Transverse colon (tissue), 4 donors: ENCODE results near the gene KLHL22. TPM values are rescaled to one million over a fixed set of nuclear protein-coding genes. Genes with fewer than 3 reads are reported as not detected.

Source experiments
- DNase-seq: peaks from one replicate; pipeline ENCODE4 v3.0.0-alpha.2; 2019
- H3K27ac ChIP-seq, 4 donors: fragments of 200-600 bp; sonication (generic); 2 replicates each; pipeline ENCODE4 v1.5.1; 2016 to 2018; ENCODE audit warnings: inconsistent platforms in 4 of 4
- H3K27me3 ChIP-seq: fragments of 200-600 bp; sonication (generic); 2 replicates; pipeline ENCODE4 v1.5.1; 2017; ENCODE audit warnings: inconsistent platforms
- H3K36me3 ChIP-seq, 4 donors: fragments of 200-600 bp; sonication (generic); 2 replicates each; pipeline ENCODE4 v1.5.1; 2017 to 2019; ENCODE audit warnings: inconsistent platforms in 4 of 4
- H3K4me1 ChIP-seq, 4 donors: fragments of 200-600 bp; sonication (generic); 2 replicates each; pipeline ENCODE4 v1.5.1; 2017 to 2020; ENCODE audit warnings: inconsistent platforms in 4 of 4
- H3K4me3 ChIP-seq, 4 donors: fragments of 200-600 bp; sonication (generic); 1 replicate in 1 of 4; 2 replicates in 3 of 4; pipeline versions ENCODE4 v1.5.1 to v1.6.1; 2017 to 2019; ENCODE audit warnings: inconsistent platforms in 4 of 4
- H3K9me3 ChIP-seq, 2 donors: fragments of 200-600 bp; sonication (generic); 2 replicates each; pipeline ENCODE4 v1.5.1; 2017 to 2019; ENCODE audit warnings: inconsistent platforms in 2 of 2
- CTCF ChIP-seq, 5 experiments: fragments of 200-600 bp in 3 of 5; fragments of 450-650 bp in 2 of 5; sonication (generic) in 3 of 5; IDR thresholded peaks; 1 replicate in 2 of 5; 2 replicates in 3 of 5; pipeline ENCODE4 v1.5.1; 2016 to 2017; ENCODE audit warnings: antibody characterized with exemption in 5 of 5, inconsistent platforms in 3 of 5, mild to moderate bottlenecking in 2 of 5, moderate library complexity in 1 of 5
- EP300 ChIP-seq: sonication (generic); formaldehyde crosslinking; IDR thresholded peaks from one replicate; pipeline ENCODE4 v1.6.1; 2017; ENCODE audit warnings: antibody characterized with exemption, low read depth
- POLR2A ChIP-seq: fragments of 450-650 bp; IDR thresholded peaks from one replicate; pipeline ENCODE4 v1.6.1; 2016; ENCODE audit warnings: antibody characterized with exemption, mild to moderate bottlenecking, moderate library complexity
- POLR2AphosphoS5 ChIP-seq, 3 donors: sonication (generic); formaldehyde crosslinking; IDR thresholded peaks; one replicate each; pipeline ENCODE4 v1.6.1; 2016; ENCODE audit warnings: antibody characterized with exemption in 3 of 3
- WGBS, 2 donors: methylation state at CpG; one replicate each; pipeline ENCODE4 v1.1.5; 2018; ENCODE audit warnings: low coverage in 1 of 2; 5-methylcytosine and 5-hydroxymethylcytosine counted together
- in situ Hi-C, 4 donors: fragments of 200-750 bp; cut with MboI; loops; one replicate each; pipeline versions ENCODE4 v1.15.0 to v1.15.1; 2017; ENCODE audit warnings: low sequenced_read_pairs in 3 of 4, low pct_ligation_motif_present in 1 of 4, low pct_unique_long_range_greater_than_20kb in 1 of 4
- intact Hi-C: fragments of 100-400 bp; cut with DNase I; formaldehyde crosslinking; loops from one replicate; pipeline ENCODE4 v1.15.1; 2023; ENCODE audit warnings: low total_unique reads
- total RNA-seq, 4 donors: library from RNA; depleted of rRNA; stranded (reverse); fragments of >200 nt; gene quantifications; one replicate each; pipeline ENCODE4 v1.1.0, GENCODE V29; 2016

KLHL22 gene
- total RNA-seq, 4 donors from 2014 or later, result 12.7 to 75.9 (median 16.9) TPM

GRCh38 chr22:20423008-20423905 lies 72.3 kb downstream of the KLHL22 start:
- H3K36me3 ChIP-seq, result no peaks in the 10 kb centered on the region
- in situ Hi-C loops (loop anchor here in 1 of 4 donors (25.0 kb wide), 1 partner anchor 314 kb away; no protein-coding TSS in a partner anchor), intact Hi-C loops (no loop called here)

GRCh38 chr22:20422271-20423007 lies 73.2 kb downstream of the KLHL22 start:
- Histone ChIP-seq H3K27me3 (peaks cover 46% of the 10 kb centered on the region), H3K4me3 (no peak overlapping the region), H3K4me1 (peaks cover 4 to 31% (median 13%) of the 10 kb centered on the region in 4 donors), H3K9me3 (no peaks in the 10 kb centered on the region), H3K27ac (peak overlapping the region; percentile 5 to 50 (median 38)), H3K36me3 (no peaks in the 10 kb centered on the region)
- in situ Hi-C loops, result loop anchor here in 1 of 4 donors (25.0 kb wide), 1 partner anchor 315 kb away; no protein-coding TSS in a partner anchor
- no peak for DNase-seq
- intact Hi-C loops, result no loop called here
- WGBS, 2 donors, result 69% methylated on average over 21 of the region's 21 CpGs; no CpG with 5 or more reads in 1 of the 2 donors
- TF ChIP-seq POLR2AphosphoS5 (IDR thresholded peaks at IDR 0.05) (no peak), CTCF (IDR thresholded peaks at IDR 0.05) (no peak), POLR2A (no peak), EP300 (no peak)

More at GRCh38 chr22:20423008-20423905, 72.3 kb downstream of the KLHL22 start:
- Histone ChIP-seq H3K9me3 (no peaks in the 10 kb centered on the region), H3K4me1 (peaks cover 4 to 29% (median 12%) of the 10 kb centered on the region in 4 donors), H3K27ac (peak overlapping the region; percentile 5 to 50 (median 38)), H3K27me3 (peaks cover 54% of the 10 kb centered on the region), H3K4me3 (no peak overlapping the region)
- 62% methylated on average over 17 of the region's 20 CpGs; no CpG with 5 or more reads in 1 of the 2 donors for WGBS, 2 donors
- TF ChIP-seq EP300, result no peak
- no peak for TF ChIP-seq CTCF (IDR thresholded peaks at IDR 0.05)
- no peak for DNase-seq

GRCh38 chr22:20421507-20421874 lies 74.1 kb downstream of the KLHL22 start:
- 80% methylated on average over 7 of the region's 7 CpGs; no CpG with 5 or more reads in 1 of the 2 donors for WGBS, 2 donors
- TF ChIP-seq POLR2AphosphoS5 (IDR thresholded peaks at IDR 0.05) (no peak), EP300 (no peak)
- Histone ChIP-seq H3K9me3 (no peaks in the 10 kb centered on the region), H3K4me3 (no peak overlapping the region), H3K27me3 (peaks cover 36% of the 10 kb centered on the region), H3K36me3 (no peaks in the 10 kb centered on the region), H3K4me1 (peaks cover 4 to 31% (median 13%) of the 10 kb centered on the region in 4 donors), H3K27ac (no peak overlapping the region)
- in situ Hi-C loops, result loop anchor here in 1 of 4 donors (25.0 kb wide), 1 partner anchor 316 kb away; no protein-coding TSS in a partner anchor
- DNase-seq, result no peak
- intact Hi-C loops, result no loop called here

GRCh38 chr22:20420157-20420842 lies 75.3 kb downstream of the KLHL22 start:
- in situ Hi-C loops (loop anchor here in 1 of 4 donors (25.0 kb wide), 1 partner anchor 317 kb away; no protein-coding TSS in a partner anchor), intact Hi-C loops (no loop called here)
- Histone ChIP-seq H3K4me1 (peaks cover 4 to 26% (median 11%) of the 10 kb centered on the region in 4 donors), H3K9me3 (no peaks in the 10 kb centered on the region), H3K27me3 (peaks cover 24% of the 10 kb centered on the region), H3K27ac (no peak overlapping the region), H3K4me3 (no peak overlapping the region), H3K36me3 (no peaks in the 10 kb centered on the region)
- WGBS, 2 donors, result 74 to 84% methylated on average over 9 to 11 of the region's 11 CpGs
- no peak for DNase-seq
- no peak for TF ChIP-seq POLR2A
- TF ChIP-seq EP300, result no peak
- TF ChIP-seq CTCF (IDR thresholded peaks at IDR 0.05), result no peak
- no peak for TF ChIP-seq POLR2AphosphoS5 (IDR thresholded peaks at IDR 0.05)
